Tibial artery (tissue), 4 donors: ENCODE data around the gene UBE2D2.
A peak's percentile ranks its signal among the peaks of the same experiment; 100 is the strongest.

Experiments used
- DNase-seq, 2 donors: peaks; one replicate each; pipeline ENCODE4 v3.0.0-alpha.2; 2019
- H3K27ac ChIP-seq, 2 donors: fragments of 200-600 bp; sonication (generic) in 1 of 2; 1 replicate in 1 of 2; 2 replicates in 1 of 2; pipeline ENCODE4 v1.5.1; 2018 to 2019; ENCODE audit warnings: mild to moderate bottlenecking in 1 of 2
- H3K27me3 ChIP-seq, 2 donors: fragments of 200-600 bp; sonication (generic) in 1 of 2; one replicate each; pipeline versions ENCODE4 v1.5.1 to v1.6.0; 2016 to 2019
- H3K36me3 ChIP-seq, 3 donors: fragments of 200-600 bp; sonication (generic) in 2 of 3; one replicate each; pipeline ENCODE4 v1.5.1; 2016 to 2019; ENCODE audit warnings: mild to moderate bottlenecking in 2 of 3
- H3K4me1 ChIP-seq, 4 donors: fragments of 200-600 bp; sonication (generic) in 2 of 4; 1 replicate in 3 of 4; 2 replicates in 1 of 4; pipeline ENCODE4 v1.5.1; 2016 to 2019
- H3K4me3 ChIP-seq, 2 donors: fragments of 200-600 bp; sonication (generic) in 1 of 2; 1 replicate in 1 of 2; 2 replicates in 1 of 2; pipeline ENCODE4 v1.5.1; 2018 to 2019; ENCODE audit warnings: mild to moderate bottlenecking in 2 of 2
- H3K9me3 ChIP-seq, 3 donors: fragments of 200-600 bp; sonication (generic) in 1 of 3; one replicate each; pipeline ENCODE4 v1.5.1; 2016 to 2019
- CTCF ChIP-seq, 2 experiments: fragments of 200-600 bp in 1 of 2; fragments of 450-650 bp in 1 of 2; IDR thresholded peaks; one replicate each; pipeline ENCODE4 v1.5.1; 2017 to 2019; ENCODE audit warnings: antibody characterized with exemption in 2 of 2, mild to moderate bottlenecking in 1 of 2, moderate library complexity in 1 of 2
- intact Hi-C: fragments of 100-400 bp; cut with DNase I; formaldehyde crosslinking; loops from one replicate; pipeline ENCODE4 v1.15.0; 2023; ENCODE audit warnings: low total_unique reads

The UBE2D2 gene

GRCh38 chr5:139658501-139658927 is 97.4 kb downstream of the UBE2D2 start:
- Histone ChIP-seq H3K9me3 (no peaks in the 10 kb centered on the region), H3K36me3 (no peaks in the 10 kb centered on the region), H3K4me3 (no peak overlapping the region), H3K4me1 (peaks cover 11 to 100% (median 93%) of the 10 kb centered on the region in 4 donors), H3K27ac (peak overlapping the region; percentile 88 to 94), H3K27me3 (no peaks in the 10 kb centered on the region)
- peak in 1 of 2 donors; percentile 85 for DNase-seq
- intact Hi-C loops: loop anchor here (5.0 kb wide), 1 partner anchor 39 kb away; no protein-coding TSS in a partner anchor
- peak in 1 of 2 experiments; percentile 35 for TF ChIP-seq CTCF (IDR thresholded peaks at IDR 0.05)

GRCh38 chr5:139658928-139659667 is 98.0 kb downstream of the UBE2D2 start:
- Histone ChIP-seq H3K36me3 (no peaks in the 10 kb centered on the region), H3K4me3 (peak overlapping the region; percentile 40 to 47), H3K9me3 (no peaks in the 10 kb centered on the region), H3K27me3 (no peaks in the 10 kb centered on the region), H3K27ac (peak overlapping the region; percentile 88 to 94), H3K4me1 (peaks cover 11 to 100% (median 93%) of the 10 kb centered on the region in 4 donors)
- no peak for TF ChIP-seq CTCF (IDR thresholded peaks at IDR 0.05)
- intact Hi-C loops: loop anchor here (5.0 kb wide), 1 partner anchor 38 kb away; no protein-coding TSS in a partner anchor
- DNase-seq: peak; percentile 71 to 87

GRCh38 chr5:139659695-139660101 is 98.6 kb downstream of the UBE2D2 start:
- TF ChIP-seq CTCF (IDR thresholded peaks at IDR 0.05): no peak
- no peaks in the 10 kb centered on the region for H3K36me3 ChIP-seq
- no peaks in the 10 kb centered on the region for H3K9me3 ChIP-seq
- peak overlapping the region; percentile 88 to 94 for H3K27ac ChIP-seq
- intact Hi-C loops: loop anchor here (5.0 kb wide), 1 partner anchor 38 kb away; no protein-coding TSS in a partner anchor
- H3K4me1 ChIP-seq: peaks cover 9 to 100% (median 93%) of the 10 kb centered on the region in 4 donors
- no peak for DNase-seq
- H3K4me3 ChIP-seq: peak overlapping the region; percentile 40 to 47
- no peaks in the 10 kb centered on the region for H3K27me3 ChIP-seq

- Histone ChIP-seq H3K9me3 (no peaks in the 10 kb centered on the region), H3K4me1 (peaks cover 7 to 100% (median 93%) of the 10 kb centered on the region in 4 donors), H3K36me3 (no peaks in the 10 kb centered on the region), H3K4me3 (peak overlapping the region; percentile 40 to 47), H3K27ac (peak overlapping the region; percentile 88 to 94), H3K27me3 (no peaks in the 10 kb centered on the region)
- no peak for TF ChIP-seq CTCF (IDR thresholded peaks at IDR 0.05)
- intact Hi-C loops: no loop called here
- peak; percentile 84 to 96 for DNase-seq
These were observed 99.2 kb downstream of the UBE2D2 start for GRCh38 chr5:139660105-139660922.

DNA sequence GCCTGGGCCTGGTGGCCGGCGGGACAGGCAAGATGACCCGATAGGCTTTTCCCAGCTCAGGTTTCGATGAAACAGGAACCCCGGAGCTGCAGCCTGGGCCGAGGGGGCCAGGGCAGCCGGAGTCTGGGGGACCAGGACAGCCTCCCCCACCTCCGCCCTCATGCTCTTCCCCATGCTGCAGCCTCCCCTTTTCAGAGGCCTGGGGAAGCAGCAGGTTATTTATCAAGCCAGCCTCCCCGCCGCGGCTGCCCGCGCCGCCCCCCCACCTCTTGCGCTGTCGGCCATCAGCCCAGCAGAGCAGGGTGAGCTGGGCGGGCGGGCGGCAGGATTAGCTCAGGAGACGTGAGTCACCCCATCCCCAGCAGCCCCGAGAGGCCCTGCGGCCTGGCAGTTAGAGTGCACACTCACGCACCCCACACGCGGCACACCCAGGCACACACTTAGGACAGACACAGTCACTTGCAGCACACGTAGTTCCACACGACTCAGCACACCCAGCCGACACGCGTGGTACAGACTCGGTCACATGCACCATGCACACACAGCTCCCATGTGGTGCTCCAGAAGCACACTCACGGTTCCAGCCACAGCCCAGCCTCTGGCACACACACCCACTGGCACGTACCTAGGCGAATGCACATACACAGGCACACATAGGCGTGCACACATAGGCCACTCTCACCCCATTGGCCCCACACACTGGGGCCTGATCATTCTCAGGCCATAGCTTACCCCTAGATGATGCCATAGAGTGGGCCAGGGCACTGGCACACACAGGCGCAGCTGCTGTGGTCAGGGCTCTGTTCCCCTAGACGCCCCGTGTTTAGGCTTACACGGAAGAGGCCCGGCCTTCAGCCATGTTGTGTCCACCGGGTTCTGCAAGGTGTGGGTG is 100.0 kb downstream of the UBE2D2 start:
- peak; percentile 96 to 99 for DNase-seq
- H3K9me3 ChIP-seq: no peaks in the 10 kb centered on the region
- peak overlapping the region; percentile 88 to 94 for H3K27ac ChIP-seq
- no peaks in the 10 kb centered on the region for H3K27me3 ChIP-seq
- H3K36me3 ChIP-seq: no peaks in the 10 kb centered on the region
- intact Hi-C loops: no loop called here
- peaks cover 7 to 100% (median 92%) of the 10 kb centered on the region in 4 donors for H3K4me1 ChIP-seq
- H3K4me3 ChIP-seq: peak overlapping the region; percentile 31 to 47
- TF ChIP-seq CTCF (IDR thresholded peaks at IDR 0.05): no peak
